Karpas-422 (cell line): ENCODE results near the gene ARL5A. TPM values are rescaled to one million over a fixed set of nuclear protein-coding genes. Genes with fewer than 3 reads are reported as not detected.
"Not testable (repeated sequence)": the region's sequence is repeated elsewhere in the genome, so short reads cannot be mapped to it uniquely, and the experiment has no call there.

ENCODE experiments used
- DNase-seq: peaks from one replicate; pipeline ENCODE4 v3.0.0-alpha.2; 2015
- H2AFZ ChIP-seq: fragments of 200-600 bp; sonication (generic); 2 replicates; pipeline ENCODE4 v1.6.1; 2014; ENCODE audit warnings: antibody characterized with exemption, low read length, mixed read lengths
- H3K27ac ChIP-seq: fragments of 200-600 bp; sonication (generic); 2 replicates; pipeline ENCODE4 v1.5.1; 2014; ENCODE audit warnings: mild to moderate bottlenecking, low read length, moderate library complexity
- H3K27me3 ChIP-seq: fragments of 200-600 bp; sonication (generic); 2 replicates; pipeline ENCODE4 v1.6.1; 2014; ENCODE audit warnings: low read length, mixed read lengths
- H3K36me3 ChIP-seq: fragments of 200-600 bp; sonication (generic); 2 replicates; pipeline ENCODE4 v1.6.1; 2014; ENCODE audit warnings: low read length, mixed read lengths; ENCODE audit not compliant: insufficient read depth
- H3K4me1 ChIP-seq: fragments of 200-600 bp; sonication (generic); 2 replicates; pipeline ENCODE4 v1.6.1; 2014; ENCODE audit warnings: mild to moderate bottlenecking, low read length, mixed read lengths
- H3K4me2 ChIP-seq: fragments of 200-600 bp; sonication (generic); 2 replicates; pipeline ENCODE4 v1.6.1; 2014; ENCODE audit warnings: low read length, low read depth, mild to moderate bottlenecking; ENCODE audit not compliant: poor library complexity, severe bottlenecking
- H3K4me3 ChIP-seq: fragments of 200-600 bp; sonication (generic); 2 replicates; pipeline ENCODE4 v1.5.1; 2014; ENCODE audit warnings: mild to moderate bottlenecking, antibody characterized with exemption, low read length, mixed read lengths
- H3K79me2 ChIP-seq: fragments of 200-600 bp; sonication (generic); 2 replicates; pipeline ENCODE4 v1.6.1; 2014; ENCODE audit warnings: mild to moderate bottlenecking, low read length, mixed read lengths
- H3K9ac ChIP-seq: fragments of 200-600 bp; sonication (generic); 2 replicates; pipeline ENCODE4 v1.6.0; 2014; ENCODE audit warnings: low read length
- H3K9me2 ChIP-seq: fragments of 200-600 bp; sonication (generic), shearing (Covaris generic); replicated peaks from 2 replicates; pipeline ENCODE4 v1.6.0; 2014; ENCODE audit warnings: mild to moderate bottlenecking, low read length, moderate library complexity; ENCODE audit not compliant: insufficient read depth
- H3K9me3 ChIP-seq: fragments of 300-700, 200-600 bp; sonication (generic); 2 replicates; pipeline ENCODE4 v1.6.1; 2014; ENCODE audit warnings: low read length, mixed read lengths
- H4K20me1 ChIP-seq: fragments of 200-600 bp; sonication (generic); 2 replicates; pipeline ENCODE4 v1.6.1; 2014; ENCODE audit warnings: mild to moderate bottlenecking, antibody characterized with exemption, low read length, low read depth; ENCODE audit not compliant: insufficient read depth
- total RNA-seq: library from RNA; depleted of rRNA; stranded (reverse); fragments of >200 nt; shearing (Covaris generic); gene quantifications from 2 replicates; pipeline ENCODE4 v1.2.3, GENCODE V29; 2014; ENCODE audit warnings: low replicate concordance; rRNA removed

Gene ARL5A
- total RNA-seq: 66.4 and 73.4 TPM in 2 replicates

GRCh38 chr2:151828143-151828889, at the start of gene ARL5A:
Gene ARL5A (minus strand): TSS chr2:151828421. CDS start chr2:151828176, 245 bp downstream.
- peak within 1 kb of the TSS; percentile 90 for H3K4me3 ChIP-seq
- peak within 1 kb of the TSS; percentile 93 for H2AFZ ChIP-seq
- no peaks in the 10 kb centered on the region for H3K27me3 ChIP-seq
- peak within 1 kb of the TSS; percentile 94 for H3K9ac ChIP-seq
- H3K4me2 ChIP-seq: peak within 1 kb of the TSS; percentile 84
- peak within 1 kb of the TSS; percentile 26; the same call in 1 of the 2 replicates for H3K27ac ChIP-seq
- peak; percentile 98 for DNase-seq
- peaks cover 37% of the 10 kb centered on the region for H3K4me1 ChIP-seq
- H3K9me2 ChIP-seq: no peaks in the 10 kb centered on the region; the same call in 1 of the 2 replicates
- no peaks in the 10 kb centered on the region for H3K9me3 ChIP-seq
- peaks cover 5% of the 10 kb centered on the region; the same call in 1 of the 2 replicates for H3K36me3 ChIP-seq
- H4K20me1 ChIP-seq: peaks cover 5% of the 10 kb centered on the region
- peaks cover 49% of the 10 kb centered on the region for H3K79me2 ChIP-seq

DNA sequence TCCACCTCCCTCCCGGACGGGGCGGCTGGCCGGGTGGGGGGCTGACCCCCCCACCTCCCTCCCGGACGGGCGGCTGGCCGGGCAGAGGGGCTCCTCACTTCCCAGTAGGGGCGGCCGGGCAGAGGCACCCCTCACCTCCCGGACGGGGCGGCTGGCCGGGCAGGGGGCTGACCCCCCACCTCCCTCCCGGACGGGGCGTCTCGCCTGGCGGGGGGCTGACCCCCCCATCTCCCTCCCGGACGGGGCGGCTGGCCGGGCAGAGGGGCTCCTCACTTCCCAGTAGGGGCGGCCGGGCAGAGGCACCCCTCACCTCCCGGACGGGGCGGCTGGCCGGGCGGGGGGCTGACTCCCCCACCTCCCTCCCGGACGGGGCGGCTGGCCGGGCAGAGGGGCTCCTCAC, 47.4 kb upstream of the ARL5A start:
- not testable (repeated sequence) for H3K27ac ChIP-seq, H3K9me2 ChIP-seq, DNase-seq, H3K79me2 ChIP-seq, H3K9me3 ChIP-seq, H3K9ac ChIP-seq, H4K20me1 ChIP-seq, H2AFZ ChIP-seq, H3K36me3 ChIP-seq, H3K4me3 ChIP-seq, H3K4me2 ChIP-seq, H3K4me1 ChIP-seq, H3K27me3 ChIP-seq

GRCh38 chr2:151872463-151872862, 44.2 kb upstream of the ARL5A start:
- Histone ChIP-seq H3K36me3 (no peaks in the 10 kb centered on the region), H3K4me2 (no peak overlapping the region), H3K27ac (no peak overlapping the region), H3K4me1 (no peaks in the 10 kb centered on the region), H3K4me3 (no peak overlapping the region), H3K9me3 (no peaks in the 10 kb centered on the region), H3K9me2 (no peaks in the 10 kb centered on the region), H3K79me2 (no peaks in the 10 kb centered on the region), H4K20me1 (no peaks in the 10 kb centered on the region), H3K9ac (no peak overlapping the region), H3K27me3 (no peaks in the 10 kb centered on the region), H2AFZ (no peak overlapping the region)
- no peak for DNase-seq

DNA sequence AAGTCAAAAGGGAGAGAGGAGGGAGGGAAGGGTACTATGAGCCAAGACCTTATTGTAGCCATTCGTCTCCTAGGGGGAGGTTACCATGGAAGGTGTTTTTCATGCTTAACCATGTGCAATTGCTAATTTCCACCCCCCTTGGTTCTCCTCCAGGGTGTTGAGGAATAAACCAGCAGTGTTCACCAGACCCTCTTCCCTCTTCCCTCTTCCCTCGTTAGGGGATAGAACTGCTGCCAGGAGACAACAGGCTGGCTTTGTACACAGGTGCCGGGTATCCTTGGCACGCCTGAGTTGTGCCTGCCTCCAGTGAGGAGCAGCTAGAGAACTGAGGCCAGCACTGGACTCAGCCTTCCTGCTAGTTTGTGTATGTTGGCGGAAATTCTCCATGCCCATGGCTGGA, 41.1 kb upstream of the ARL5A start:
- Histone ChIP-seq H3K9me3 (no peaks in the 10 kb centered on the region), H3K27ac (no peak overlapping the region), H3K9me2 (no peaks in the 10 kb centered on the region), H4K20me1 (no peaks in the 10 kb centered on the region), H2AFZ (no peak overlapping the region), H3K4me2 (no peak overlapping the region), H3K9ac (no peak overlapping the region), H3K79me2 (no peaks in the 10 kb centered on the region), H3K4me3 (no peak overlapping the region), H3K27me3 (no peaks in the 10 kb centered on the region), H3K36me3 (no peaks in the 10 kb centered on the region), H3K4me1 (no peaks in the 10 kb centered on the region)
- no peak for DNase-seq

DNA sequence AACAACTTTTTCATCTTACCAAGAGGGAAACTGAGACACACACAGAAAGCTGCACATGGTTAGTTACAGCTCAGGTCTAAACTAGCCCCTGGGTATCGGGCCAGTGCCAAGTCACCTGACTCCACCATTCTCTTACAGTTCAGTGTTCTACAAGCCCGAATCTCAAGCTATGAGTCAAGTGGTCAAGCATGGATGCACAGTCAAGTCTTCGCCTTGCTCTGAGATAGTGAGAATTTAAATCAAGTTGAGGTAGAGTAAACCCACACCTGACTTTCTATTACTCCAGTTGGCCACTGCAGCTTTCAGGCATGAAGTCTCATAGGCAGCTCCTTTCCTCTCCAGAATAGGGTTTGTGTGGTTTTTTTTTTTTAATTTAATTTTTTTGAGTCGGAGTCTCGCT, 34.5 kb upstream of the ARL5A start:
- Histone ChIP-seq H3K4me2 (no peak overlapping the region), H2AFZ (no peak overlapping the region), H3K4me3 (no peak overlapping the region), H3K36me3 (no peaks in the 10 kb centered on the region), H3K9me3 (no peaks in the 10 kb centered on the region), H3K27me3 (no peaks in the 10 kb centered on the region), H3K4me1 (no peaks in the 10 kb centered on the region), H4K20me1 (no peaks in the 10 kb centered on the region), H3K79me2 (no peaks in the 10 kb centered on the region), H3K27ac (no peak overlapping the region), H3K9me2 (no peaks in the 10 kb centered on the region), H3K9ac (no peak overlapping the region)
- no peak for DNase-seq

DNA sequence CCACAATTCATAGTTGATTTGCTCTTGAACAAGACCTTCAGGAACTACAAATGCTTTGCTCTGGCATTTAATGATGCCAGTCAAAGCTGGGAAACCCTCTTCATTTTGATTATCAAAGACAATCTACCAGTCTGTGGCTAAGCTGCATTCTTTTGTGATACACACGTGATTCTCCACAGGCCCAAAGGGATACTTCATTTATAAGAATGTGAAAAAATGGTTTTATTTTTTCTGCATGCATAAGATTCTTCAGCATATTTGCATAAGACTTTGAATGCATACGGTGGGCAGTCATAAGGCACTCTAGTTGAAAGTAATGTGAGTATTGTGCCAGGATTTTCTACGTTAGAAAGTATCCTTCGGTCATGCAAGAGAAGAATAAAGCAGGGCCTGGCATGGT, 33.0 kb upstream of the ARL5A start:
- Histone ChIP-seq H3K9ac (no peak overlapping the region), H3K4me2 (no peak overlapping the region), H3K4me1 (no peaks in the 10 kb centered on the region), H3K9me2 (no peaks in the 10 kb centered on the region), H3K36me3 (no peaks in the 10 kb centered on the region), H3K27ac (no peak overlapping the region), H2AFZ (no peak overlapping the region), H3K9me3 (no peaks in the 10 kb centered on the region), H4K20me1 (no peaks in the 10 kb centered on the region), H3K27me3 (no peaks in the 10 kb centered on the region), H3K79me2 (no peaks in the 10 kb centered on the region), H3K4me3 (no peak overlapping the region)
- no peak for DNase-seq

DNA sequence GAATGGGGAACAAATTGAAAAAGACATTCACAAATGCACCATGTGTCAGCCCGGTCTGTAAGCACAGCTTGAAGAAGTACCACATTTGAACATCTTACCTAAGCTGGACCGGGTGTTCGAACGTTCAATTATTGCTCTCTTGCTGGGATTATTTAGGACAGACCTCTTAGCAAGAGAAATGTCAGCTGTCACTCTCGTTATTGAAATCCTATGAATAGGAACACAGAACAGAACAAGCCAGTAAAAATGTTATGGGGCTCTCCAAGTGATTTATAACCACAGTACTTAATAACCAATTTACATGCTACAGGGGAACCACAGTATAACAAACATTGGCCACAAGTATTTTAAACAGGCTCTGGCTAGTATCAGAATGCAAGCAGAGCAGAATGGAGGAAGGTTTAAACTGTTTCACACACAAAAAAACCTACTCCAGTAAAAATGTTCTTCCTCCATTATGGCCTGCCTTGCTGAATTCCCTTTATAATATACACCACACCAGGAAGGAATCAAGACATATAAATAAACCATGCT, 32.5 kb upstream of the ARL5A start:
- Histone ChIP-seq H3K79me2 (no peaks in the 10 kb centered on the region), H3K4me3 (no peak overlapping the region), H3K4me2 (no peak overlapping the region), H3K9me2 (no peaks in the 10 kb centered on the region), H2AFZ (no peak overlapping the region), H3K9me3 (no peaks in the 10 kb centered on the region), H3K27ac (no peak overlapping the region), H3K27me3 (no peaks in the 10 kb centered on the region), H3K9ac (no peak overlapping the region), H4K20me1 (no peaks in the 10 kb centered on the region), H3K36me3 (no peaks in the 10 kb centered on the region), H3K4me1 (peaks cover 1% of the 10 kb centered on the region)
- DNase-seq: no peak

GRCh38 chr2:151860210-151860609, 32.0 kb upstream of the ARL5A start:
- DNase-seq: no peak
- Histone ChIP-seq H3K27ac (no peak overlapping the region), H3K9me3 (no peaks in the 10 kb centered on the region), H4K20me1 (no peaks in the 10 kb centered on the region), H3K36me3 (no peaks in the 10 kb centered on the region), H3K9me2 (no peaks in the 10 kb centered on the region), H3K4me1 (peaks cover 6% of the 10 kb centered on the region), H3K4me3 (no peak overlapping the region), H3K79me2 (no peaks in the 10 kb centered on the region), H3K4me2 (no peak overlapping the region), H2AFZ (no peak overlapping the region), H3K9ac (no peak overlapping the region), H3K27me3 (no peaks in the 10 kb centered on the region)
